Kidney (tissue), 14 donors: ENCODE data around the gene OR2A42. TPM values are rescaled to one million over a fixed set of nuclear protein-coding genes. Genes with fewer than 3 reads are reported as not detected.
"Not testable (repeated sequence)": the region's sequence is repeated elsewhere in the genome, so short reads cannot be mapped to it uniquely, and the experiment has no call there.

ENCODE experiments used
- DNase-seq, 5 donors: peaks; one replicate each; pipeline ENCODE4 v3.0.0-alpha.2; 2013 to 2020
- FAIRE-seq: peaks from 2 replicates; lab custom pipeline; 2012; peaks lifted over from hg19 to GRCh38; lab: Jason Lieb, UNC
- H3K27ac ChIP-seq, 2 donors: one replicate each; pipeline ENCODE4 v1.7.0; 2013; ENCODE audit warnings: low read depth in 2 of 2, low read length in 2 of 2, inconsistent platforms in 1 of 2
- H3K27me3 ChIP-seq: one replicate; pipeline ENCODE4 v1.7.1; 2013; ENCODE audit warnings: low read length, inconsistent platforms; ENCODE audit not compliant: control insufficient read depth, insufficient read depth
- H3K36me3 ChIP-seq, 3 donors: one replicate each; pipeline versions ENCODE4 v1.7.0 to v1.7.1; 2013; ENCODE audit warnings: low read length in 3 of 3, control low read depth in 1 of 3, inconsistent platforms in 1 of 3; ENCODE audit not compliant: insufficient read depth in 3 of 3, control insufficient read depth in 2 of 3
- H3K4me1 ChIP-seq, 3 donors: one replicate each; pipeline versions ENCODE4 v1.7.0 to v1.7.1; 2013; ENCODE audit warnings: low read length in 3 of 3, inconsistent platforms in 1 of 3, low read depth in 1 of 3; ENCODE audit not compliant: control insufficient read depth in 2 of 3, insufficient read depth in 2 of 3
- H3K4me3 ChIP-seq, 3 donors: one replicate each; pipeline versions ENCODE4 v1.7.0 to v1.8.1; 2013; ENCODE audit warnings: low read length in 3 of 3, control low read depth in 1 of 3, inconsistent platforms in 1 of 3
- H3K9ac ChIP-seq, 3 donors: one replicate each; pipeline versions ENCODE4 v1.7.0 to v1.7.1; 2013; ENCODE audit warnings: low read length in 3 of 3, control low read depth in 1 of 3, inconsistent platforms in 1 of 3
- H3K9me3 ChIP-seq, 3 donors: one replicate each; pipeline versions ENCODE4 v1.7.0 to v1.7.1; 2013; ENCODE audit warnings: low read length in 3 of 3, control low read depth in 1 of 3, inconsistent platforms in 1 of 3; ENCODE audit not compliant: control insufficient read depth in 2 of 3, insufficient read depth in 1 of 3
- CTCF ChIP-seq: IDR thresholded peaks from 3 replicates; pipeline ENCODE4 v1.5.1; 2012; ENCODE audit warnings: mild to moderate bottlenecking, moderate library complexity, borderline replicate concordance; ENCODE audit not compliant: insufficient read depth; ENCODE audit errors: extremely low read depth
- intact Hi-C: fragments of 100-400 bp; cut with DNase I; formaldehyde crosslinking; loops from one replicate; pipeline ENCODE4 v1.11.1; 2022
- polyA plus RNA-seq: library from polyadenylated mRNA; stranded (reverse); fragments of 350-450 nt; fragmentation: Illumina TruSeq; extraction: RNeasy Lipid Tissue Mini Kit (QIAGEN cat#74804); gene quantifications from one replicate; pipeline ENCODE4 v1.2.3, GENCODE V29; 2014; ENCODE audit warnings: low read depth, low replicate concordance; ENCODE audit not compliant: insufficient read depth
- total RNA-seq: library from RNA; stranded (reverse); fragmentation: NEBNext Ultra II Directional; extraction: Animal tissue kit (Norgen Biotek cat#: 25700); gene quantifications from one replicate; pipeline ENCODE4 v1.2.1, GENCODE V29; 2021
- donor health status: control.
- donor health status: control.
- donor health status: control.
- donor health status: control.
- donor health status: control.
- donor health status: DM: yes; HTN: yes; CAD: no.
- donor health status: Normal renal cell carcinoma (clear cell type).

Gene OR2A42
- total and polyA plus RNA-seq, 2 donors from 2014 or later, result 0.06 to 0.13 TPM

GRCh38 chr7:144178380-144179164 is 60.8 kb downstream of the OR2A42 start:
- H3K27me3 ChIP-seq, H3K27ac ChIP-seq, H3K4me1 ChIP-seq, H3K9me3 ChIP-seq, H3K9ac ChIP-seq, intact Hi-C loops, H3K4me3 ChIP-seq, FAIRE-seq, H3K36me3 ChIP-seq: not testable (repeated sequence)
- peak; percentile 47 for TF ChIP-seq CTCF
- peak in 2 of 5 donors; percentile 26 to 43 for DNase-seq

Other genes with a start within 250 kb of the OR2A42 start
- not detected for gene OR6B1, start 239.3 kb downstream of the OR2A42 start, total RNA-seq
- not detected for gene OR6B1, start 239.3 kb downstream of the OR2A42 start, polyA plus RNA-seq
- not detected for gene OR2A5, start 190.7 kb downstream of the OR2A42 start, total RNA-seq
- not detected for gene OR2A5, start 190.7 kb downstream of the OR2A42 start, polyA plus RNA-seq
- gene OR2A25, start 169.8 kb downstream of the OR2A42 start, total RNA-seq, result not detected
- gene OR2A25, start 169.8 kb downstream of the OR2A42 start, polyA plus RNA-seq, result not detected
- gene OR2A12, start 153.3 kb downstream of the OR2A42 start, total RNA-seq, result not detected
- gene OR2A12, start 153.3 kb downstream of the OR2A42 start, polyA plus RNA-seq, result not detected
- not detected for gene OR2A2, start 130.0 kb downstream of the OR2A42 start, total RNA-seq
- not detected for gene OR2A2, start 130.0 kb downstream of the OR2A42 start, polyA plus RNA-seq
- gene OR2A14, start 116.4 kb downstream of the OR2A42 start, total RNA-seq, result not detected
- not detected for gene OR2A14, start 116.4 kb downstream of the OR2A42 start, polyA plus RNA-seq
- gene CTAGE4, start 56.1 kb downstream of the OR2A42 start, total RNA-seq, result 4.9 TPM
- gene CTAGE4, start 56.1 kb downstream of the OR2A42 start, polyA plus RNA-seq, result 4.2 TPM
- 22.1 TPM for gene ARHGEF35, start 43.8 kb downstream of the OR2A42 start, total RNA-seq
- 9.5 TPM for gene ARHGEF35, start 43.8 kb downstream of the OR2A42 start, polyA plus RNA-seq
- gene OR2A7, start 25.2 kb upstream of the OR2A42 start, total RNA-seq, result 12.3 TPM
- gene OR2A7, start 25.2 kb upstream of the OR2A42 start, polyA plus RNA-seq, result 3.5 TPM
- gene CTAGE8, start 29.7 kb upstream of the OR2A42 start, total RNA-seq, result 4.3 TPM
- gene CTAGE8, start 29.7 kb upstream of the OR2A42 start, polyA plus RNA-seq, result 5.4 TPM
- gene OR2A1, start 72.8 kb upstream of the OR2A42 start, total RNA-seq, result not detected
- gene OR2A1, start 72.8 kb upstream of the OR2A42 start, polyA plus RNA-seq, result not detected
- 43.5 TPM for gene ARHGEF5, start 115.8 kb upstream of the OR2A42 start, total RNA-seq
- gene ARHGEF5, start 115.8 kb upstream of the OR2A42 start, polyA plus RNA-seq, result 15.2 TPM
- gene NOBOX, start 164.1 kb upstream of the OR2A42 start, total RNA-seq, result not detected
- gene NOBOX, start 164.1 kb upstream of the OR2A42 start, polyA plus RNA-seq, result not detected